Measurements from ENCODE around the gene SNTG2. TPM values are rescaled to one million over a fixed set of nuclear protein-coding genes. Genes with fewer than 3 reads are reported as not detected.

SNTG2 gene
- total and polyA plus RNA-seq, 10 donors, result 1.9 to 59.4 (median 18.3) TPM

DNA sequence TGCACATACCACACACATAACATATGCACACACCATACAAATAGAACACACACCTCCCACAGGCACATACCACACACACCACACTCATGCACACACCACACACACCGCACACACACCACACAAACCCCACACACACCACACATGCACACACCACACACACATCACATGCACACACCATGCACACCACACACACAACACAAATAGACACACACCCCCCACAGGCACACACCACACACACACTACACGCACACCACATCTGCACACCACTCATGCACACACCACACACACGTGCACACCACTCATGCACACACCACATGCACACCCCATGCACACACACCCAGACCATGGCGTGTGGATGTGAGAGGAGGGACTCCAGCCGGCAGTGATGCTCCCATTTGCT is 300.9 kb downstream of the SNTG2 start:
- intact Hi-C loops (cut with DNase I; ENCODE audit: low total_unique reads), result no loop called here
- peaks cover 0 to 19% (median 2%) of the 10 kb centered on the region in 6 donors for H3K4me1 ChIP-seq
- H3K27me3 ChIP-seq (replicated peaks in 1 of 7), result no peaks in the 10 kb centered on the region
- H3K27ac ChIP-seq, result no peak overlapping the region
- TF ChIP-seq POLR2A (IDR thresholded peaks at IDR 0.05) (no peak), POLR2AphosphoS5 (IDR thresholded peaks at IDR 0.05) (no peak), CTCF (IDR thresholded peaks at IDR 0.05 in 8 of 11, conservative IDR thresholded peaks at IDR 0.05 in 3 of 11) (no peak)
- 81 to 98% (median 88%) methylated on average over 5 of the region's 5 CpGs for WGBS, 5 donors
- no peak for DNase-seq
- peaks cover 0 to 2% (median 0%) of the 10 kb centered on the region in 8 donors for H3K9me3 ChIP-seq
- no peak overlapping the region for H3K4me3 ChIP-seq
- no peaks in the 10 kb centered on the region for H3K36me3 ChIP-seq

GRCh38 chr2:1253629-1254028 is 303.0 kb downstream of the SNTG2 start:
- Histone ChIP-seq H3K4me3 (no peak overlapping the region), H3K27ac (no peak overlapping the region), H3K27me3 (replicated peaks in 1 of 7) (no peaks in the 10 kb centered on the region), H3K36me3 (no peaks in the 10 kb centered on the region), H3K4me1 (peaks cover 0 to 19% (median 2%) of the 10 kb centered on the region in 6 donors), H3K9me3 (peaks cover 0 to 2% (median 0%) of the 10 kb centered on the region in 8 donors)
- TF ChIP-seq CTCF (IDR thresholded peaks at IDR 0.05 in 8 of 11, conservative IDR thresholded peaks at IDR 0.05 in 3 of 11) (no peak), POLR2A (IDR thresholded peaks at IDR 0.05) (no peak), POLR2AphosphoS5 (IDR thresholded peaks at IDR 0.05) (no peak)
- 23 to 41% (median 36%) methylated on average over 4 of the region's 4 CpGs for WGBS, 5 donors
- intact Hi-C loops (cut with DNase I; ENCODE audit: low total_unique reads), result no loop called here
- no peak for DNase-seq

DNA sequence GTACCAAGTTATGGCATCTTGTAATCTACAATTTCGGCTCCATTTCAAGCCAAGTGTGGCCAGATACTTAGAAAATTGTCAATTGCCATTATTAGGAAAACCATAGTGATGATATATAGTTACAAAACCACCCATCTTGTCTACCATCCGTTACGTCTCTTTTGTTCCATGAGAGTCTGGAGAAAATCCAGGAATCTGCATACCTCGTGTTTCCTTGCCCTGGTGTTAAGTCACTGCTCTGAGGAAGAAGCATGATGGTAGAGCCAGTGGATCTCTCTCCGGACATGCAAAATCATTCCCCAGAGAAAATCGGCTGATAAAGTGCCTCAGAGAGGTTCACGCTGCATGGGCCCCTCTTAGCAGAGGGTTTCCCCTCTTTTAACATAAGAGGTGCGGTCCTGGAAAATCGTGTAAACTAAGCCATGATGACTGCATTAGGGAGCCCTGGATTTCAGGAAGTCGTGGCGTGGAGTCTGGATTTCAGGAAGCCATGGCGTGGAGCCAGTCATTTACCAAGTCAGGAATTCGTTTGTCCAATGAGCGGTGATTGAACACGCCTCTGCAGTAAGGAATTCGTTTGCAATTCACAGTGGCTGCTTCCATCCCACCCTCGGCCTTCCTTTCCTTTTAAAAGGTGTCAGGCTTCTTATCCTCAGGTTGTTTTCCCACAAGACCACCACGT is 304.2 kb downstream of the SNTG2 start:
- TF ChIP-seq CTCF (IDR thresholded peaks at IDR 0.05 in 8 of 11, conservative IDR thresholded peaks at IDR 0.05 in 3 of 11) (no peak), POLR2A (IDR thresholded peaks at IDR 0.05) (no peak), POLR2AphosphoS5 (IDR thresholded peaks at IDR 0.05) (no peak)
- peaks cover 0 to 13% (median under 1%) of the 10 kb centered on the region in 6 donors for H3K4me1 ChIP-seq
- 71 to 84% (median 81%) methylated on average over 18 of the region's 18 CpGs for WGBS, 5 donors
- intact Hi-C loops (cut with DNase I; ENCODE audit: low total_unique reads), result no loop called here
- no peak overlapping the region for H3K27ac ChIP-seq
- H3K36me3 ChIP-seq, result no peaks in the 10 kb centered on the region
- peaks cover 0 to 2% (median 0%) of the 10 kb centered on the region in 8 donors for H3K9me3 ChIP-seq
- DNase-seq, result no peak
- H3K27me3 ChIP-seq (replicated peaks in 1 of 7), result no peaks in the 10 kb centered on the region
- H3K4me3 ChIP-seq, result no peak overlapping the region

GRCh38 chr2:1256632-1257324 is 306.1 kb downstream of the SNTG2 start:
- Histone ChIP-seq H3K36me3 (no peaks in the 10 kb centered on the region), H3K4me3 (no peak overlapping the region), H3K9me3 (peaks cover 0 to 2% (median 0%) of the 10 kb centered on the region in 8 donors), H3K27me3 (replicated peaks in 1 of 7) (no peaks in the 10 kb centered on the region), H3K4me1 (peaks cover 0 to 4% (median 0%) of the 10 kb centered on the region in 6 donors), H3K27ac (no peak overlapping the region)
- intact Hi-C loops (cut with DNase I; ENCODE audit: low total_unique reads), result no loop called here
- DNase-seq, result no peak
- TF ChIP-seq CTCF (IDR thresholded peaks at IDR 0.05 in 8 of 11, conservative IDR thresholded peaks at IDR 0.05 in 3 of 11), result no peak
- TF ChIP-seq POLR2A (IDR thresholded peaks at IDR 0.05), result no peak
- no peak for TF ChIP-seq POLR2AphosphoS5 (IDR thresholded peaks at IDR 0.05)
- 76 to 86% (median 79%) methylated on average over 10 of the region's 10 CpGs for WGBS, 5 donors

All from spleen (tissue), 11 donors.